GM03348 (cell line): Measurements from ENCODE around the gene TMEM106C.

ENCODE experiments used
- DNase-seq: peaks from one replicate; pipeline ENCODE4 v3.0.0; 2012; ENCODE audit warnings: low spot score

TMEM106C gene

GRCh38 chr12:48016373-48017020 lies 53.1 kb downstream of the TMEM106C start:
- DNase-seq, result no peak

GRCh38 chr12:48017496-48017895 lies 54.1 kb downstream of the TMEM106C start:
- DNase-seq, result no peak

GRCh38 chr12:48017921-48018617 lies 54.7 kb downstream of the TMEM106C start:
- DNase-seq, result no peak
